GM19452 (cell line): ENCODE results near the gene HMGCS2.

Source experiments
- ATAC-seq: cut with Tn5 transposase; IDR thresholded peaks from one replicate; pipeline ENCODE4 v1.9.1; 2021; ENCODE audit not compliant: unreplicated experiment

Gene HMGCS2

GRCh38 chr1:119764220-119764619 is 4.5 kb downstream of the HMGCS2 start:
- ATAC-seq: no peak

GRCh38 chr1:119762953-119763352 is 5.8 kb downstream of the HMGCS2 start:
- no peak for ATAC-seq

DNA sequence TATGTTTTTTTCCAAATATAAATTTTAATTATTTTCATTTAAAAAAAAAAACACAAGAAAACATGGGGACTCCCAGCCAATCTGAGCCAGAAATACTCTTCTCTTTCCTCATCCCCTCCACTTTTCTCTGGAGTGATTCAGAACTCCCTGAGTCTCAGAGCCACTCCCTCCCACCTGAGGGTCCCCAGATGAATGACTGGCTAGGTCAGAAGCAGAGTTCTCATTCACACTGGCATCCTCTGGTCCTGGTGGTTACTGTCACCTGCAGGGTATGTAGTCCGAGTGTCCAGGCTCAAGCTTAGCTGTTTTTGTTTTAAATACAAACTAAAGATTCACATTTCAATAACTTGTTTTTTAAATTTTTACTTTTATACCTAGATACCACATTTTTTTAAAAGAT is 6.3 kb downstream of the HMGCS2 start:
- no peak for ATAC-seq

DNA sequence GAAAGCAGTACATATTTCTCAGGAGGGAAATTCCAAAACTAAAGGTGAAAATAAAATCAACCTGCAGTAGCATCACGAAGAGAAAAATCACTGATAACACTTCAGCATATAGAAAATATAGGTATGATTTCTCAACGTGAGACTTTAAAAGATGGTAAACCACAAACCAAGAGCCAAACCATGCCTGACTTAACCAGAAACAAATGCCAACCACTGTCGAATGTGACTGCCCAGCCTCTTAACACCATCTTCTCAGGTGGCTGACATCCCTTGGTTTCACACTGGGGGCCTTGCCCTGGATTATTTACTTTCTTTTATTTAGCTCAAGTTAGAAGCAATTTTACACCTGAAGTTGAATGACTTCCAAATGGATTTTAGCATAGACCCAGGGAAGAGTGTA is 10.1 kb downstream of the HMGCS2 start:
- ATAC-seq: no peak

- no peak for ATAC-seq
Measured at GRCh38 chr1:119752592-119752991, 16.1 kb downstream of the HMGCS2 start.

DNA sequence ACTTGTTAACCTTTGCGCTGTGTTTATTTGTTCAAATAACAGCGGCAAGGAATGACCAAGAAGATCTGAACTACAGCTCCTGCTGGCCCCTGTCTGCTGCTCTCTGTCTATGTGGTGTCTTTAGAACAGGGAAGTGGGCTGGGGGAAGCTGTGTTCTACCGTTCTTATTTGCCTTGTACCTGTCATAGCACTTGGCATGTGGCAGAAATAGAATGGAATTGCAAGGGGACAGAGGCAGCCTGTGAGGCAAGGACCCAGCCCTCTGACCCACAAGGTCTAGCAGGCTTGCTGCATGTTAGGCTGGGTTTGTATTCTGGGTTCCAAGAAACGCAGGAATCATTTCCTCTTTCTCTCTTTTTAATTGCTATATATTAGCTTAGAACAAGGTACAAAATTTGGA is 20.7 kb downstream of the HMGCS2 start:
- ATAC-seq: no peak

GRCh38 chr1:119747451-119747850 is 21.3 kb downstream of the HMGCS2 start:
- no peak for ATAC-seq

GRCh38 chr1:119745034-119745433 is 23.7 kb downstream of the HMGCS2 start:
- no peak for ATAC-seq

DNA sequence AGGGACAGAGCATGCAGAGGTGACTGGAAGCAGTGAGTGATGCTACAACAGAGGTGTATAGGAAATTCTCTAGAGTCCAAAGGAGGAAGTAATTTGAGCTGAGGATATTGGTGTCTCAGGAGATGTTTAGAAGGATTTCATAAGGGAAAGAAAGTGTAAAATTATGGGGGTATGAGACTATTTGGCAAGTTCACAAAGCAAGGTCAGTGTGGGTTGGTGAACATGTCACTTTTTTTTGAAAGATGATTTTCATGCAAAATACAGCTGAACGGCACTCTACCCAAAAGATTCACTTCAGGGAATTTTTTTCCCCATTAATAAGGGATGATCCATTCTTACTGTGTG is 24.1 kb downstream of the HMGCS2 start:
- no peak for ATAC-seq

- ATAC-seq: no peak
Measured at GRCh38 chr1:119743776-119744597, 24.7 kb downstream of the HMGCS2 start.

- no peak for ATAC-seq
Measured at GRCh38 chr1:119743308-119743707, 25.4 kb downstream of the HMGCS2 start.

- no peak for ATAC-seq
Measured at GRCh38 chr1:119742677-119743076, 26.0 kb downstream of the HMGCS2 start.

DNA sequence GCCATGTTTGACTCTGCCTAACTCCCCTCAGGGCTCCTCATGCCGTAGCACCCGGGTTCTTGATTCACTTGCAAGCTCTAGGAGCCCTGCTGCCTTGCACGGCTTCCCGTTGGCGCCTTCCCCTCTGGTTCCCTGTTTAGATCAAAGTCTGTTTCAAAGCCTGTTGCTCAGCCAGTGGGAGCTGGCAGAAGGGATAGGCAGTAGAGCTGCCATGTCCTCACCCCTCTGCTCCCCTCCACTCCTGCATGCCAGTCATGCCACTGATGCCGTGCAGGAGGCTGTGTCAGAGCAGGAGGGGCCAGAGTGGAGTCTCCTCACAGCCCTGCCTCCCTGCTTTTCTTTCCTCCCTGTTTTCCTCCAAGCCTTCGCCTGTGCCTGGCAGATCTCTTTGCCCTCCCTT is 26.5 kb downstream of the HMGCS2 start:
- no peak for ATAC-seq

DNA sequence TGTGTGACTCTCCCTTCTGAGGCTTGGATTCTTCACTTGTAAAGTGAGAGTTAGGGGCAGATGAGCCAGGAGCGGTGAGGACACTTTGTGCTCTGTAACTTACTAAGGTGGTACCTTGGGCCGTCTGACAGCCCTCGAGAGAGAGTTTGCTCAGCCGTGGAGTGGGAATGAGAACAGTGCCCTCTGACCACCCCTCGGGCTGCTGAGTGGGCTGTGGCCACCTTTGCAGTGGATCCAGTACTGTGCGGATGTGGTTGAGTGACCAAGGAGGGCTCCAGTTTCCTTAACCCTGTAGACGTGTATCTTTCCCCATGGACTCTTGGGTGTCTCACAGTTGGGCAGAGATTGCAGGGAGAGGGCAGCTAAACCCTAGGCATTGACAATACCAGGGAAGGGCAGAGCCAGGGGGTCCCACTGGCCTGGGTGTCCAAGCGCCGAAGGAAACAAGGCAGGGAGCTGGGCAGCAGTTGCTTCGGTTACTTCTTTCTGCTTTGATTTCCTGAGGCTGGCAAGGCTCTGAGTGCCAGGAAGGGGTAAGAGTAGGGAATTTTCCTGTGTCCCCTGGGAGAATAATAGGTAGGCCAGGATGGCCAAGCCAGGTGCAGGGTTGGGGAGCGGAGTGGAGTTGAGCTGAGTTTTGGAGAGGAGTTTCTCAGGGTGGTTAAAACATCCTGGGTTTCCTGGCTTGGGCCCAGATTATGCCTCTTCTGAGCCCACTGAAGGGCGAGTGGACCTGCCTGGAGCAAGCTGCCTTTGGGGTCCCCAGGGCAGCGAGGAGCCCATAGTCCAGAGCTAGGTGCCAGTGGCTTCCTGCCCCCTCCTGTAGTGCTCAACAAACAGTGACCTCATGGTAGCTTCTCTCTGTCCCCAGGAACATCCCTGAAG is 27.6 kb downstream of the HMGCS2 start:
- no peak for ATAC-seq

DNA sequence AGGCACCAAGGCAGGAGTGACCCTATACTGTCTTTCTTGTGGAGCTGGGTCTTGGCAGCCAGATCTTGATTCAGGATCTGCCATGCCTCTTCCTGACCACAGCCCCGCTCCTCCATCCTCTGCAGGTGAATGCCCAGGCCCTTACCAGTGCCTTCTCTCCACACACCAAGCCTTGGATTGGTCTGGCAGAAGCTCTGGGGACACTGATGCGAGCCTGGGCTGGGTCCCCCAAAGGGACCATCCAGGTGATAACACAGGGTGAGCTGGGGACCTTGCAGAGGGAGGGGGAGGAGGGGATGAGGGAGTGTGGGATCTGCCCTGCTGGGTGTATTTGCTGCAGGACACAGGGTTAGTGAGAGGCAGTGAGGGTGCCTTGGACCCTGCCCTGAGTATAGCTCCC is 28.4 kb downstream of the HMGCS2 start:
- no peak for ATAC-seq

DNA sequence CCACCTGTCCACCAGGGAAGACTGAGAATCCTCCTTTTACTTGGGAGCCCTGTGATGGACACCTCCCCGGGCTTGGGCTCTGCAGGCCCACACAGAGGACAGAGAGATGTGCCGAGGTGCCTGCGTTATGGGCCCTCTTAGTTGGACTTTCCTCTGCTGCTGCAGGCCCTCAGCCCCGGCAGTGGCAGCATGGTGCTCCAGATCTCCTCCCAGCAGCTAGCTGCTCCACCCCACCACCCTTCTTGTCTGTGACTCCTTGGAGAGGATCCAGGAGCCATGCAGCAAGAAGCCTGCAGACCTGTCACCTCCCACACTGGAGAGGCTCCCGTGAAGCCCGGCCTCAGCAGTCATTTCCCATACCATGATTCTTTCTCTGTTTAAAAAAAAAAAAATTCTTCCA is 29.6 kb downstream of the HMGCS2 start:
- ATAC-seq: no peak

DNA sequence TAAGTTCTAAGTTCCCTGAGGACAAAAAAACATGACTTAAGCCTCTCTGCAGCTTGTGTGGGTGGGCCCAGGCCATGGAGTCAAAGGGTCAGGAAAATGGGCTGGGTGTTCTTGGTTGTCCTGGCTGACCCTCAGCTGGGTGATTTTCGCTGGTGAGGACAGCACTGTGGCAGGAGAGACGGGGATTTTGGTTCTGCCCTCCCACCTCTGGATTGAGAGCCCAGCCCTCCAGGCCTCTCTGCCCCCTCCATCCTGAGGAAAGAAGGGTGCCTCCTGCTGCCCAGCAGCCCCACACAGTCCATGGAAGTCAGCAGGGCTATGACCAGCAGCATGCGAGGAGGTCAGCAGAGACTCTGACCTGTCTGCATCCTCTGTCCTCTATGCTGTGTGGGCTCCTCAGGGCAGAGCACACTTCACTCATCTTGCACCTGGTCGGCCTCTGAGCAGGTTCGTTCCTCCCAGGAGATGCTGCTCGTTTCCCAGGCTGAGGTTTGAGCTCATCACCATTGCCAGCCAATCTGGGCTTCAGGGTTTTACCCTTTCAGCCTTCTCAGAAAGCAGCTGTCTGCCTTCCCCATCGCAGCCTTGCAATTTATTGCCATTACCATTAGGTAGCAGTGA is 30.5 kb downstream of the HMGCS2 start:
- no peak for ATAC-seq

DNA sequence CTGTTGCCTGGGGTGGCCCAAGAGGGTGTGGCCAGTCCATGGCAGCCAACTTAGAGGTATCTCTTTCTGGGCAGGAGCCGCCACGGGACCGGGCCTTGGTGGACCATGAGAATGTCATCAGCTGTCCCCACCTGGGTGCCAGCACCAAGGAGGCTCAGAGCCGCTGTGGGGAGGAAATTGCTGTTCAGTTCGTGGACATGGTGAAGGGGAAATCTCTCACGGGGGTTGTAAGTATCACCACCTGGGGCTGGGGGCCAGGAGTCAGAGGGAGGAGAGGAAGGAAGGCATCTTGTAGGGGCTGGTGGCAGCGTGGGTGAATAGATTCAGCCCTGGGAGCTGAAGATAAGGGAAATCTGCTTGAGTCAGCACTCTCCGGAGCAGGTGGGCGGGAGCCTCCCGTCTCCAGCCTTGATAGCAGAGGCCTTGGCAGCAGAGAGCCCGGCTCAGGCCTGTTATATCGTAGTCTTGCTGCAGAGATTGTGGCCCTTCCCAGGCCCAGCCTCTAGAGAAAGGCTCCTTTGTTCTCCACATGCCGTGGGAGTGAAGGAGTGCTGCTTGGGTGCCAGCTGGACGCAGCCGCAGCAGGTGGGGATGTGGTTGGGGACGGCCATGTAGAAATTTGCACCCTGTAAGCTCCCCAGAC is 31.5 kb downstream of the HMGCS2 start:
- no peak for ATAC-seq

DNA sequence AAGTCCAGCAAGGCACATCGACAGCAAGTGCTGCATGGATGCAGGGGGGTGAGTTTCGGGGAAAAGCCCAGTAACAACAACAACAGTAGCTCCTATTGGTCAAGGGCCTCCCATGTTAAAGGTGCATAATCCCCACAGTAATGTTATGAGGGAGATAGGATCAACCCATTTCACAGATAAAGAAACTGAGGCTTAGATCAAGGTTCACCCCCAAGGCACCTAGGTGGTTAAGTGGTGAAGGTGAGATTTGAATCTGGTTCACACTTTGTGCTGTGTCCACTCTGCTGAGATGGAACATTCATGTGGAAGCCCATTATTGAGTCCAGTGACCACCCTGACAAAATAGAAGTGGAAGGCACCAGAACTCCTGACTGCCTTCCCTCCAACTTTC is 32.1 kb downstream of the HMGCS2 start:
- ATAC-seq: no peak

GRCh38 chr1:119735217-119735616 is 33.5 kb downstream of the HMGCS2 start:
- no peak for ATAC-seq

DNA sequence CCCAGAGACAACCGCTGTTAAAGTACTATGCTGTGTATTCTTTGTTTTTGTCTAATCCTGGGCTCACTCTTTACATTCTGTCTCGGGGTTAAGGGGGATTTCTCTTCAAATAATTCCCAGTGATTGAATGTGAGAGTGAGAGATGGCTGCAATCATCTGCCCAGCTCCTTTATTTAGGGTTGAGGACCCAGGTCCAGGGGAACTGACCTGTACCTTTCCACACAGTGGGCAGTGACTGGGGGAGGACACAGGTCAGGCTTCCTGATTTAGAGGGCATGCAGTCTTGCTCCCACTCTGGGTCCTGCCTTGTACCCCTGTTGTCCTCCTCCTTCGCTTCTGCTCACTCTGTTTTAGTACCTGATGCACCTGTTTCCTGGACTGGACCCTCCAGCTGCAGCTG is 35.0 kb downstream of the HMGCS2 start:
- no peak for ATAC-seq
